ENCODE results near the gene TSPYL2. TPM values are rescaled to one million over a fixed set of nuclear protein-coding genes. Genes with fewer than 3 reads are reported as not detected.

The TSPYL2 gene
- total RNA-seq, result 4.8 TPM

- peak; percentile 93 for DNase-seq (ENCODE audit: low spot score)
- peak; percentile 96 for ATAC-seq
Measured at GRCh38 chrX:53081925-53082772, at the start of gene TSPYL2. TSS of gene TSPYL2 (plus strand) at chrX:53082367. CDS start at chrX:53082499, 132 bp downstream.

GRCh38 chrX:53036149-53036548 lies 46.0 kb upstream of the TSPYL2 start:
- DNase-seq (ENCODE audit: low spot score), result no peak
- ATAC-seq, result no peak

- ATAC-seq, result no peak
- DNase-seq (ENCODE audit: low spot score), result no peak
Measured at GRCh38 chrX:53039236-53039635, 42.9 kb upstream of the TSPYL2 start.

GRCh38 chrX:53044995-53045394 lies 37.2 kb upstream of the TSPYL2 start:
- ATAC-seq (no peak), DNase-seq (ENCODE audit: low spot score) (no peak)

- no peak for DNase-seq (ENCODE audit: low spot score)
- no peak for ATAC-seq
Measured at GRCh38 chrX:53047228-53047627, 34.9 kb upstream of the TSPYL2 start.

GRCh38 chrX:53048169-53049126 lies 33.7 kb upstream of the TSPYL2 start, which contains the start of gene GPR173:
TSS of gene GPR173 (plus strand) at chrX:53048789. CDS start at chrX:53076622, 27,833 bp downstream.
- ATAC-seq (no peak), DNase-seq (ENCODE audit: low spot score) (no peak)

- ATAC-seq, result no peak
- no peak for DNase-seq (ENCODE audit: low spot score)
Measured at GRCh38 chrX:53049127-53049517, 33.0 kb upstream of the TSPYL2 start.

- ATAC-seq, result no peak
Measured at GRCh38 chrX:53050841-53051240, 31.3 kb upstream of the TSPYL2 start.

GRCh38 chrX:53055244-53055849 lies 26.8 kb upstream of the TSPYL2 start:
- no peak for ATAC-seq
- DNase-seq (ENCODE audit: low spot score), result no peak

More at GRCh38 chrX:53050841-53051240, 31.3 kb upstream of the TSPYL2 start:
- DNase-seq (ENCODE audit: low spot score), result no peak

- ATAC-seq (no peak), DNase-seq (ENCODE audit: low spot score) (no peak)
Measured at GRCh38 chrX:53056292-53056691, 25.9 kb upstream of the TSPYL2 start.

GRCh38 chrX:53065104-53065503 lies 17.1 kb upstream of the TSPYL2 start:
- ATAC-seq, result no peak

GRCh38 chrX:53071064-53071463 lies 11.1 kb upstream of the TSPYL2 start:
- ATAC-seq, result no peak
- no peak for DNase-seq (ENCODE audit: low spot score)

More at GRCh38 chrX:53065104-53065503, 17.1 kb upstream of the TSPYL2 start:
- no peak for DNase-seq (ENCODE audit: low spot score)

- DNase-seq (ENCODE audit: low spot score) (peak; percentile 53), ATAC-seq (peak; percentile 97)
Measured at GRCh38 chrX:53071604-53072417, 10.4 kb upstream of the TSPYL2 start.

- ATAC-seq, result no peak
Measured at GRCh38 chrX:53072418-53073114, 9.6 kb upstream of the TSPYL2 start.

GRCh38 chrX:53073115-53073586 lies 9.0 kb upstream of the TSPYL2 start:
- ATAC-seq (peak; percentile 25), DNase-seq (ENCODE audit: low spot score) (no peak)

More at GRCh38 chrX:53072418-53073114, 9.6 kb upstream of the TSPYL2 start:
- DNase-seq (ENCODE audit: low spot score), result no peak

GRCh38 chrX:53075011-53075410 lies 7.2 kb upstream of the TSPYL2 start:
- ATAC-seq, result no peak
- DNase-seq (ENCODE audit: low spot score), result no peak

GRCh38 chrX:53076671-53077070 lies 5.5 kb upstream of the TSPYL2 start:
- ATAC-seq (no peak), DNase-seq (ENCODE audit: low spot score) (no peak)

- ATAC-seq (no peak), DNase-seq (ENCODE audit: low spot score) (no peak)
Measured at GRCh38 chrX:53077207-53078197, 4.7 kb upstream of the TSPYL2 start.

Measured in left lobe of liver (tissue), 2 donors.